Pons (tissue), 1 donor: ENCODE measurements around the gene GCNT4.

Experiments used
- DNase-seq: peaks from one replicate; pipeline ENCODE4 v3.0.0-alpha.2; 2016; ENCODE audit warnings: low spot score

The GCNT4 gene

GRCh38 chr5:75017971-75018370 is 34.4 kb downstream of the GCNT4 start:
- no peak for DNase-seq

GRCh38 chr5:75016896-75017295 is 35.5 kb downstream of the GCNT4 start:
- DNase-seq = no peak

DNA sequence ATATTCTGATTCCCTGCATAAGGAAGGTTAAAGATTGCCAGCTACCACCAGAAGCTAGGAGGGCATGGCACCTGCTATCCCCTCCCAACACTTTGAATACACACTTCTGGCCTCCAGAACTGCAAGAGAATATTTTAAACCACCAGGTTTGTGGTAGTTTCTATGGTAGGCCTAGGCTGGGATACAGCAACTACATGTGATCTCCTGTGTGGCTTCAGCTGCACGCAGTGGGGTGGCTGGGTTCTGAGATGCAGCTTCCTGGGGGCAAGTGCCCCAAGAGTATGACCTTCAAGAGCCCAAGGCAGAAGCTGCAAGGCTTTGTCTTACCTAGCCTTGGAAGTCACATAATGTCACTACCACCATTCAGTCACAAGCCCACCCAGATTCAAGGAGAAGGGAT is 39.6 kb downstream of the GCNT4 start:
- DNase-seq = no peak

DNA sequence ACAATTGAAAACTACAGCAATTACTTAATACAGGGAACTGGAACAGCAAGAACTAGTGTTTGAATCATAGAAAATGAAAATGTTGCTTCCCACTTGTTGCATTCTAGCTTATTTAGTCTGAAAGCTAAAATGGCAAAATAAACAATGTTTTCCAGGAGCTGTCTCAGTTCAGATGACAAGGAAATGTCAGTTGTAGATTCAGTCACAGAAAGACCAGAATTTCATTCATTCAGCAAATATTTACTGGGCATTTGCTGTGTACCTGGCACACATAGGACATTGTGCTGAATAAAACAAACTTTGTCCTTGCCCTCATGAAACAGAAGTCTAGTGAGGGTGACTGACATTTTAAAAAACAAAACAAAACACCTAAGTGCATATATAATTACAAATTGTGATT is 41.5 kb downstream of the GCNT4 start:
- no peak for DNase-seq

DNA sequence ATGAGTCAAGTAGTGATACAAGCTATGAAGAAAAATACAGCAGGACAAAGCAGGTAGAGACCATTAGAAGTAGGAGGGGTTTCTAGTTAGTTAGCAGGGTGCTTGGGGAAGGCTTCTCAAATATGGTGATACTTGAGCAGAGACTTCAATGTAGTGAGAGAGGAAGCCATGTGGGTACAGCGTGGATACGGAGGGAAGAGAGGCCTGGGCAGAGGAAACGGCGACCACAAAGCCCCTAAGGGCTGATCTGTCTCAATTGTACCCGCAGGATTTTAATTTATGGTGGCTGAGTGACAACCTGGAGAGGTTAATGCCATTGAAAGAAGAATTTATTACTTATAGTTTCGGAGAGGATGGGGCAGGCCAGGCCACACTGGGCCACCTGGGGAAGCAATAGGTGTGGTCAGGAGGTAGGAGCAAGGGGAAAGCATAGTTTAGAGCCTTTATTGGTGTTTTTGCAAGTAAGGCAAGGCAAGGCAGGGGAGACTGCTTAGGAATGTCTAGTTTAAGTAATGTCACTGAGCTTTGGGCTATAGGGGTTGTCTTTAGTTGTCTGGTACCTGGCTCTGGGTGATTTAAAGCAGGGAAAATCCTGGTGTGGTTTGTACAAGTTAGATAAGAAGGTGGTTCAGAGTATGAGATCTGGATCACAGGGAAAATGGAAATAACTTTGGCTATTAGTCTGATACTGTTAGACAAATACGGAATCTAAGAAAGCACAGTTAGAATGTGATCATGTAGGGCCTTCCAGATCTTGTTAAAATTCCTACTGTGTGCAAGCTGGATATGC is 42.6 kb downstream of the GCNT4 start:
- DNase-seq = no peak

- DNase-seq = no peak
Measured at GRCh38 chr5:75006865-75007822, 45.2 kb downstream of the GCNT4 start.

- no peak for DNase-seq
Measured at GRCh38 chr5:75005561-75005960, 46.8 kb downstream of the GCNT4 start.
